WTC11 (cell line): ENCODE data around the gene DRD4. TPM values are rescaled to one million over a fixed set of nuclear protein-coding genes. Genes with fewer than 3 reads are reported as not detected.

Source experiments
- AR ChIP-seq: fragments of 250-450 bp; sonication (Bioruptor Pico); IDR thresholded peaks from 2 replicates; pipeline ENCODE4 v1.9.0; 2021; ENCODE audit warnings: mild to moderate bottlenecking
- ATF6 ChIP-seq: sonication (generic); formaldehyde crosslinking; IDR thresholded peaks from 2 replicates; pipeline ENCODE4 v1.8.1; 2023; ENCODE audit warnings: mild to moderate bottlenecking, missing genetic modification reagents
- E2F1 ChIP-seq: sonication (generic); formaldehyde crosslinking; IDR thresholded peaks from 2 replicates; pipeline ENCODE4 v1.8.0; 2022; ENCODE audit warnings: mild to moderate bottlenecking, missing genetic modification reagents
- E2F4 ChIP-seq: sonication (generic); formaldehyde crosslinking; IDR thresholded peaks from 2 replicates; pipeline ENCODE4 v1.8.1; 2022; ENCODE audit warnings: low read depth, mild to moderate bottlenecking, moderate library complexity, missing genetic modification reagents, borderline replicate concordance
- ESRRA ChIP-seq: sonication (generic); formaldehyde crosslinking; IDR thresholded peaks from 2 replicates; pipeline ENCODE4 v1.8.1; 2022; ENCODE audit warnings: mild to moderate bottlenecking, missing genetic modification reagents, borderline replicate concordance
- FOXP1 ChIP-seq: sonication (generic); formaldehyde crosslinking; IDR thresholded peaks from 2 replicates; pipeline ENCODE4 v1.8.0; 2022; ENCODE audit warnings: missing genetic modification reagents, mild to moderate bottlenecking, moderate library complexity, borderline replicate concordance
- FOXP4 ChIP-seq: sonication (generic); formaldehyde crosslinking; IDR thresholded peaks from 2 replicates; pipeline ENCODE4 v1.8.0; 2022; ENCODE audit warnings: mild to moderate bottlenecking, missing genetic modification reagents
- GABPB1 ChIP-seq: sonication (generic); formaldehyde crosslinking; IDR thresholded peaks from 2 replicates; pipeline ENCODE4 v1.8.1; 2023; ENCODE audit warnings: mild to moderate bottlenecking, missing genetic modification reagents
- HMGA2 ChIP-seq: fragments of 250-450 bp; sonication (Bioruptor Pico); IDR thresholded peaks from 2 replicates; pipeline ENCODE4 v1.4.0; 2021; ENCODE audit warnings: mild to moderate bottlenecking, moderate library complexity
- IRF1 ChIP-seq: sonication (generic); formaldehyde crosslinking; IDR thresholded peaks from 2 replicates; pipeline ENCODE4 v1.8.0; 2023; ENCODE audit warnings: missing genetic modification reagents
- IRF2 ChIP-seq: sonication (generic); formaldehyde crosslinking; IDR thresholded peaks from 2 replicates; pipeline ENCODE4 v1.8.0; 2022; ENCODE audit warnings: low read depth, missing genetic modification reagents, borderline replicate concordance
- MLX ChIP-seq: sonication (generic); formaldehyde crosslinking; IDR thresholded peaks from 2 replicates; pipeline ENCODE4 v1.8.1; 2023; ENCODE audit warnings: mild to moderate bottlenecking, missing genetic modification reagents, moderate library complexity
- NFATC4 ChIP-seq: fragments of 250-450 bp; sonication (Bioruptor Pico); IDR thresholded peaks from 2 replicates; pipeline ENCODE4 v1.9.0; 2021; ENCODE audit warnings: mild to moderate bottlenecking
- NFE2L1 ChIP-seq: sonication (generic); formaldehyde crosslinking; IDR thresholded peaks from 2 replicates; pipeline ENCODE4 v1.8.1; 2023; ENCODE audit warnings: missing genetic modification reagents
- NR3C1 ChIP-seq: sonication (generic); formaldehyde crosslinking; conservative IDR thresholded peaks from 2 replicates; pipeline ENCODE4 v1.8.1; 2023; ENCODE audit warnings: low read depth, mild to moderate bottlenecking, missing genetic modification reagents
- OVOL2 ChIP-seq: fragments of 250-450 bp; sonication (Bioruptor Pico); IDR thresholded peaks from 2 replicates; pipeline ENCODE4 v1.9.0; 2021; ENCODE audit warnings: mild to moderate bottlenecking, borderline replicate concordance
- PRRX2 ChIP-seq: fragments of 250-450 bp; sonication (Bioruptor Pico); IDR thresholded peaks from 2 replicates; pipeline ENCODE4 v1.8.0; 2021; ENCODE audit warnings: mild to moderate bottlenecking
- SMAD3 ChIP-seq: sonication (generic); formaldehyde crosslinking; IDR thresholded peaks from 2 replicates; pipeline ENCODE4 v1.8.0; 2022; ENCODE audit warnings: missing genetic modification reagents, mild to moderate bottlenecking, borderline replicate concordance
- SMAD4 ChIP-seq: sonication (generic); formaldehyde crosslinking; IDR thresholded peaks from 2 replicates; pipeline ENCODE4 v1.8.0; 2022; ENCODE audit warnings: mild to moderate bottlenecking, missing genetic modification reagents
- TEAD1 ChIP-seq: sonication (generic); formaldehyde crosslinking; IDR thresholded peaks from 2 replicates; pipeline ENCODE4 v1.8.0; 2022; ENCODE audit warnings: mild to moderate bottlenecking, missing genetic modification reagents
- TP53 ChIP-seq: sonication (generic); formaldehyde crosslinking; IDR thresholded peaks from 2 replicates; pipeline ENCODE4 v1.8.1; 2023; ENCODE audit warnings: mild to moderate bottlenecking, missing genetic modification reagents
- ZNF121 ChIP-seq: sonication (generic); formaldehyde crosslinking; IDR thresholded peaks from 2 replicates; pipeline ENCODE4 v1.8.0; 2023; ENCODE audit warnings: missing genetic modification reagents
- ZNF219 ChIP-seq: sonication (generic); formaldehyde crosslinking; IDR thresholded peaks from 2 replicates; pipeline ENCODE4 v1.8.0; 2023; ENCODE audit warnings: missing genetic modification reagents, mild to moderate bottlenecking, borderline replicate concordance
- ZNF423 ChIP-seq: fragments of 250-450 bp; sonication (Bioruptor Pico); IDR thresholded peaks from 2 replicates; pipeline ENCODE4 v2.1.2; 2022; ENCODE audit warnings: mild to moderate bottlenecking, moderate library complexity
- ZNF425 ChIP-seq: fragments of 250-450 bp; sonication (Bioruptor Pico); conservative IDR thresholded peaks from 2 replicates; pipeline ENCODE4 v1.9.0; 2021; ENCODE audit warnings: mild to moderate bottlenecking
- total RNA-seq: library from RNA; stranded (reverse); gene quantifications from 3 replicates; pipeline ENCODE4 v1.2.3, GENCODE V29; 2021

DRD4 gene
- total RNA-seq, 1 experiment from 2014 or later: 3.7 TPM

- TF ChIP-seq FOXP4 (0 out of 2 replicates have a peak, but pooled peaks have one; percentile 24), AR (CRISPR knock-in tag) (no peak), NR3C1 (no peak), ATF6 (no peak), FOXP1 (CRISPR knock-in tag) (0 out of 2 replicates have a peak, but pooled peaks have one; percentile 15), NFE2L1 (CRISPR knock-in tag) (no peak), ESRRA (CRISPR knock-in tag) (no peak), IRF2 (CRISPR knock-in tag) (no peak), HMGA2 (CRISPR knock-in tag) (no peak), E2F4 (CRISPR knock-in tag) (no peak), GABPB1 (no peak), OVOL2 (CRISPR knock-in tag) (no peak), ZNF423 (CRISPR knock-in tag) (no peak), MLX (CRISPR knock-in tag) (no peak), ZNF121 (CRISPR knock-in tag) (no peak), SMAD3 (CRISPR knock-in tag) (peak; percentile 25; the same call in 1 of the 2 replicates), ZNF425 (CRISPR knock-in tag) (no peak), TEAD1 (CRISPR knock-in tag) (peak; percentile 48; the same call in 1 of the 2 replicates), PRRX2 (CRISPR knock-in tag) (no peak), NFATC4 (CRISPR knock-in tag) (no peak), E2F1 (peak; percentile 72; the same call in 1 of the 2 replicates), ZNF219 (CRISPR knock-in tag) (no peak), SMAD4 (CRISPR knock-in tag) (no peak), IRF1 (no peak), TP53 (no peak)
Measured at GRCh38 chr11:615504-616319, 21.4 kb upstream of the DRD4 start, which contains the start of gene IRF7 (continued).
